Stimulated activated CD4-positive, alpha-beta T cell treated with anti-CD3 and anti-CD28 coated beads, TNF-alpha, amount 100 ng/mL, for 24 hours (primary cell): Measurements from ENCODE around the gene TRUB2.

Experiments
- DNase-seq, 3 experiments: peaks; one replicate each; pipeline ENCODE4 v3.0.0-alpha.2; 2020; ENCODE audit warnings: low read depth in 3 of 3

TRUB2 gene, protein sequence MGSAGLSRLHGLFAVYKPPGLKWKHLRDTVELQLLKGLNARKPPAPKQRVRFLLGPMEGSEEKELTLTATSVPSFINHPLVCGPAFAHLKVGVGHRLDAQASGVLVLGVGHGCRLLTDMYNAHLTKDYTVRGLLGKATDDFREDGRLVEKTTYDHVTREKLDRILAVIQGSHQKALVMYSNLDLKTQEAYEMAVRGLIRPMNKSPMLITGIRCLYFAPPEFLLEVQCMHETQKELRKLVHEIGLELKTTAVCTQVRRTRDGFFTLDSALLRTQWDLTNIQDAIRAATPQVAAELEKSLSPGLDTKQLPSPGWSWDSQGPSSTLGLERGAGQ

DNA sequence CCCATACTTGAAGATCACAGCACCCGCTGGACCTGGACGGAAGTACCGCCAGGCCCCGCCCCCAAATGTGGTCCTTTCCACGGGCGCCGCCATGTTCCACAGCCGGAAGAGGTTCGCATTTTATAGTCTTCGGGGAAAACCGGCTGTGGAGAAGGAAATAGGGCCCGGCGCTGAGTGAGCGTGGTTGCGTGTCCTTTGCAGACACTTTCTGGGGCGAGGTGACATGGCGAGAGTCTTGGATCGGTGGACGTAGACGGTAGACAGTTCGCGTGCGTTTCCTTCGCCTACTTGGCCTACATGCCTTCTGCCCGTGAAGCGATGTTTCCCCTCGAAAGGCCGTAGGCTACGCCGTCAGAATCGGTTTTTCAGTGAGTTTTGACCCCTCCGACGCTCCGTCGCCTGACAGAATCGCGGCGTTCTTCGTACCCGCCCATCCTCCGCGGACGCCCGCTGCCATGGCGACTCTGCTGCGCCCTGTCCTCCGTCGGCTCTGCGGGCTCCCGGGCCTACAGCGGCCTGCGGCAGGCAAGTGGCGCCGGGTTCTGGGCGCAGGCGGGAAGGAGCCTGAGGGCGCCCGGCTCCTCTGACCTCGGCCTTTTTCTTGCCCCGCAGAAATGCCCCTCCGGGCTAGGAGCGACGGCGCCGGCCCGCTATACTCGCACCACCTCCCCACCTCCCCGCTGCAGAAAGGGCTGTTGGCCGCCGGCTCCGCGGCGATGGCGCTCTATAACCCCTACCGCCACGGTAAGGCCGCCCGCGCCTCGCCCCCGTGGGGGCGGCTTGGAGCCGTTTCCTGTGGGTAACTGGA, at the start of gene TRUB2, which contains the start of gene COQ4:
TSS of gene TRUB2 (minus strand) at position 44 of the 808 bp plus-strand sequence. CDS start at position 5, 39 bp downstream.
TSS of gene COQ4 (plus strand) at position 436 of the 808 bp plus-strand sequence. CDS start at position 456, 20 bp downstream.
- DNase-seq, result peak; percentile 86 to 94 (median 87)

DNA sequence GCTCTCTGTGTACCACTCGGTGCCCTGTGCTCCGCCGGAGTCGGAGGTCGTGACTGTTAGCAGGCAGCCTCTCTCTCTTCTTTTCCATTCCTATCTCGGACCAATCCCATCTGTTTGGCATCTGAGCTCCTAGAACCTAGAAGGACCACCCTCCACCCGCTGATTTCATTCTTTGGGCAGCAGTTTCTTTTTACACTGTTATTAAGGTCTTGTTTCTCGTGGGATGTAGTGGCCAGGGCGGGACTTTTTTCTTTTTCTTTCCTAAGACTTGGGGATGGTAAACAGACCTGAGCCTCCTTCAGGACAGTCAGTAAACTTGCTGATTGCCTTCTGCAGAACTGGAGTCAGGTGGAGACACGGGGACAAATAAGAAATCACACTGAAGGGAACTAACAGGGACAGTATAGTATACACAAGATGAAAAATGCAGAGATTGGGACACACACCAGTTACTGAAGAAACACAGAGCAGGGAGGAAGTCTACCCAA, 49.4 kb upstream of the TRUB2 start:
- DNase-seq, result no peak

DNA sequence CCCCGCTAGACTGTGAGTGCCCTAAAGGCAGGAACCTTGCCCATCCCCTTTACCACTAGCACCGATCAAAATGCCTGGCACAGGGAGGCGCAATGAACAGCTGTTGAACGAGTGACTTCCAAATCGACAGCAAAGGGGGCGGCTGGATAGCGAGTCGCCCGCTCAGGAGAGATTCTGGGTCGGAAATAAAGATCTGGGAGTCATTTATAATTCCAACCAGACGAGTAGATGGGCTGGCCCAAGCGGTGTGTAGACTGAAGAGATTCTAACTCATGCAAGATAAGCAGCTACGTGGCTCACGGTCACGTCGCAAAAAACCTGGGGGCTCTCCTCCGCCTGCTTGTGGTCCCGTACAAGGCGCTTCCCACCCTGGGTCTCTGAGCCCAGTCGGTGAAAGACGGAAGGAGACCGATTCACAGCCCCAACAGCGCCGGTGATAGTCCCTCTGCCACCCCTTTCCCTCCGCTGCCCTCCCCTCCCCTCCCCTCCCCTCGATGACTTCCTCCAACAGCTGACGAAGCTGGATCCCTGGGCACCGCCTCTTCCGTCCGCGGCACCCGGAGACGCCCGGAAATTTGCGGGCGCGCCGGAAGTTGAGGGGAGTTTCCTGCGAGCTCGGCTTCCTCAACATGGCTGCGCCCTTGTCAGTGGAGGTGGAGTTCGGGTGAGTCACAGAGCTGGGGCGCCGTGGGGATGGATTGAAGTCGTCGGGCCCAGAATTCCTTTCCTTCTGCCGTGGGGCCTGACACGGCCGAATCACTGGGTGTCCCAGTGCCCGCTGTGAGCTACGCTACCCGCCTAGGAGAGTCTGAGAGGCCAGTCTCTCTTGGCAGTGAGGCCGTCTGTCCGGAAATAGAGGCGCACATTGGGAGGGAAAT, 48.7 kb upstream of the TRUB2 start, which contains the start of gene URM1:
TSS of gene URM1 (plus strand) at position 623 of the 878 bp plus-strand sequence. CDS start at position 630, 7 bp downstream.
- DNase-seq, result peak; percentile 91 to 96 (median 95)

DNA sequence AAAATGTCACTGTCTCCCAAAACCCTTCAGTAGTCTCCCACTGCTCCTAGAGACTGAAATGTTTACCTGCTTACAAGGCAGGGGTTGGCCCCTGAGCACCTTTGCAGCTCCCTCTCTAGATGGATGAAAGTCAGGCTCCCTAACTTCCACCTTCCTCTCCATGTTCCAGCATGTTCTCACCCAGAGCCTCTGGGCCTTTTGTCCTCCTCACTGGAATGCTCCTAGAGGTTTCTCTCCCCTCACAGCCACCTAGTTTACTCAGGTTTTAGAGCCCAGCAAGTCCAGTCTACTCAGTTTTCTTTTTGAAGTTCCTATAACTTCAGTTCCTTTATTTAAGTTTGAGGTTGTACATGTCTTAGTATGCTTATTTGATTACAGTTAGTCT, 48.1 kb upstream of the TRUB2 start:
- DNase-seq, result no peak

DNA sequence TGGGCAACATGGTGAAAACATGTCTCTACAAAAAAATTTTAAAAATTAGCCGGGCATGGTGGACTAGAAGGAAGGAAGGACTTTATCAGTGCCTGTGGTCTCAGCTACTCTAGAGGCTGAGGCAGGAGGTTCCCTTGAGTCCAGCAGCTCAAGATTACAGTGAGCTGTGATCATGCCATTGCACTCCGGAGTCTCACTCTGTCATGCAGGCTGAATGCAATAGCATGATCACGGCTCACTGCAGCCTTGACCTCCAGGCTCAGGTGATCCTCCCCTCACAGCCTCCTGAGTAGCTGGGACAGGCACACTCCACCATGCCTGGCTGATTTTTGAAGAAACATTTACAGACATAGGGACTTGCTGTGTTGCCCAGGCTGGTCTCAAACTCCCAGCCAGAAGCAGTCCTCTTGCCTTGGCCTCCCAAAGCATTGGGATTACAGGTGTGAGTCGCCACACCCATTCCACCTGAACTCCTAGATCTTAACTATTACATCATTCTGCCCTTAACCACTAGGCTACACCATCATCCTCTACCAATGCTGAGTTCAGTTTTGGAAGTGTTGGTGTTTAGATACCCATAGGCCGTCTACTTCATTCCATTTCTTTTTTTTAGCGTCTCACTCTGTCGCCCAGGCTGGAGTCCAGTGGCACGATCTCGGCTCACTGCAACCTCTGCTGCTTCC, 46.9 kb upstream of the TRUB2 start:
- DNase-seq, result no peak

DNA sequence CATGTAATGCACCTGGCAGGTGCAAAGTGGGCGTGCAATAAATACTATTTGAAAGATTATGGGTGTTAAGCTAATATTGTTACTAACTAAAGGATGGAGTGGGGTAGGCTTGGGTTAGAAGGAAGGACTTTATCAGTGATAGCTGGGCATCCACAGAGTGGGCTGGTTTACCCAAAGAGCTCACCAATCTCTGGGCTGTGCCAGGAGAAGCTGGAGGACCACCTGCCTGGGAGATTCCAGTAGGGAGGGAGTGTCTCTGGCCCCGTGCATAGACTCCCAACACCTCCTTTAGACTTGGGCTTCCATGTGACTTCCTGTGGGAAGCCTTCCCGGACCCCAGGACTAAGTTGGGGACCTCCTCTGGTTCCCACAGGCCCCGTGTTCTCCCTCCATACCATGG, 43.3 kb upstream of the TRUB2 start:
- no peak for DNase-seq

DNA sequence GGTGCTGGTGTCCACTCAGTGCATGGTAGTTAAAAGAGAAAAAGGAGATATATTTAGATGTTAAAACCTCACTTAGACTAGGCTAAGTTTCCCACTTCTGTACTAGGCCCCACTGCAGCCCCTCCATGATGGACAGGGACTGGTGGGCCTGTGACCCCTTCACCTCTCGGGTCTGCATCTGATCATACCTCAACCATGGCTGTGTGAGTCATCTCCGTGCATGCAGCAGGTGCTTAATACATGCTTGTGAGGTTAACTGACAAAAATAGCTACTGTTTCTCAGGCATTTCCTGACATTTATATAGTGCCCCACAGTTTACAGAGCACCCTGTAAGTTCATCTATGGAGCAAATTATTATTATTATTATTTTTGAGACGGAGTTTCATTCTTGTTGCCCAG, 40.5 kb upstream of the TRUB2 start:
- no peak for DNase-seq

DNA sequence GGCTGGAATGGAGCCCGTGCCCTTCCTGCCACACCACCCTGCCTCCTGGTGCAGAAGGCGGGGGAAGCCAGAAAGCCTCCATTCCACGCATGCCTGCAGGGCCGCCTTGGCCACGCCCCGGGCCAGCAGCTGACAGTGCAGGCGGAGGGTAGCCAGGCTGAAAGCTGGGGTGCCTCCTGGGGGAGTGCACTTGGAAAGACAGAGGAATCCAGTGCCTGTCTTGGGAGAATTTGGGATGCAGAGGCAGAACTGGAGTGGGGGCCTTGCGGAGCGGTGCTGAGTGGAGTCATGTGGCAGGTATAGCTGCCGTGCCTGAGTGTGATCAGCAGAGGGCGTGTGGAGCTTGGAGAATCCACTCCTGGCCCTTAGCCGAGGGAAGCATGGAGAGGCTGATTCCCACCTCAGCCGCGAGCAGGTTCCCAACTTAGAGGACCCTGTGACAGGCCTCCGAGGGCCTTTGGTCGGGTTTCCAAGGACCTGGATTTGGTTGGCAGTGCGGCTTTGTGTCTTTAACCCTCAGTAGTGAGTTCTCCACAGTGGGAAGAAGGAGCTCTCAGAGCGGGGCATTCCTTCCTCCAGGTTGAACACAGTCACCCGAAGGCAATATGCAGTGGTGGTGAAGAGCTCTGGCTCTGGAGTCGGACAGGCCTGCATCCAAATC, 39.9 kb upstream of the TRUB2 start:
- DNase-seq, result peak; percentile 35 to 69 (median 41)

DNA sequence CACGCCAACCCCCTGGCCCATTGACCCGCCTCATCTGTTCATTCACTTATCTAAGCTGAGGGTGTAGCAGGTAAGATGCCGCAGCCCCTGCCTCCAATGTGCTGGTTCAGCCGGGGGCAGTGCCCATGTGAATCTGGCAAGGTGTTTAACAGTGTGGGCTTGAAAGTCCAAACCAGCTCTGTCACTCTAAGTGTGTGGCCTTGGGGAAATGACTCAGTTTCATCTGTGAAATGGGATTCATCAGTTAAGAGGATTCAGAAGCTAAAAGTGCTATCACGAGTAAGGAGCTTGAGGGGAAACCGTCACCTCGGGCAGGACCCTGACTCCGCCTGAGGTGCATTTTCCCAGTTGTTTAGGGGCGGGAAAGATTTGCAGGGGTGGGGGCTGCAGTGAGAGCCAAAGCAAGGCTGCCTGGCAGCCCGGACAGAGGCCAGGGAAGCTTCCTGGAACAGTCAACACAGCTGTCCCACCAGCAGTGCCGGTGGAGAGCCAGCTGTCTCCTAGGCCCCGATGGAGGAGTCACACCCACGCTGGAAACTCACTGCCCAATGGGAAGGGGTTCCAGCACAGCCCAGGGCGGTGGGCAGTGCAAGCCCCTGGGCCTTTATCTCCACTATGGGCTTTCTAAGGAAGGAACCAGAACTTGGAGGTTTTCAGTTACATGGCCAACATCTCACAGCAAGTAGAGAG, 39.2 kb upstream of the TRUB2 start:
- DNase-seq, result no peak

DNA sequence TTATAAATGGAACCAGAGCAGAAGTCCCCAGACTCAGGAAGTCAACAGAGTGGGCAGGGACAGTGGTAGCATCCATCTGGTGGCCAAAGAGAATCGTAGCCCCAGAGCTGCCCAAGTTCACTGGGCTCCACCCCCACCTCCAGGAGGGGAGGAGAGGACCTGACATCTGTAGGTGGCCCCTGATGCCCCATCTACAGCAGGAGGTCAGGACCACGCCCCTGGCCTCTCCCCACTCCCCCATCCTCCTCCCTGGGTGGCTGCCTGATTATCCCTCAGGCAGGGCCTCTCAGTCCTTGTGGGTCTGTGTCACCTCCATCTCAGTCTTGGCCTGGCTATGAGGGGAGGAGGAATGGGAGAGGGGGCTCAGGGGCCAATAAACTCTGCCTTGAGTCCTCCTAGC, 38.6 kb upstream of the TRUB2 start:
- DNase-seq, result no peak

DNA sequence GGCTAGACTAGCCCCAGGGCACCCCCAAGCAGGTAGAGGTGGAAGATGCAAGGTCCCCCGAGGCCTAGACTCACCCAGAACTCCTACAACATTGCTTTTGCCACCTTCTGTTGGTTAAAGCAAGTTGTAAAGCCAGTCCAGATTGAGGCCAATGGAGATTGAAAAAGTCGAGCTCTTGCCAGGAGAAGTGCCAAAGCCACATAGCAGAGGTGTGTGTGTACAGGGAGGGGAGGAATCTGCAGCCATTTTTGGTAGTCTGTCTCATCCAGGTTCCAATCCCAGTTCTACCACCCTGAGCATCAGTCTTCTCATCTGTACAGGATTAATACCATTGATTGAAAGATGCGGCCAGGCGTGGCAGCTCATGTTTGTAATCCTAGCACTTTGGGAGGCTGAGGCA, 36.6 kb upstream of the TRUB2 start:
- DNase-seq, result no peak

DNA sequence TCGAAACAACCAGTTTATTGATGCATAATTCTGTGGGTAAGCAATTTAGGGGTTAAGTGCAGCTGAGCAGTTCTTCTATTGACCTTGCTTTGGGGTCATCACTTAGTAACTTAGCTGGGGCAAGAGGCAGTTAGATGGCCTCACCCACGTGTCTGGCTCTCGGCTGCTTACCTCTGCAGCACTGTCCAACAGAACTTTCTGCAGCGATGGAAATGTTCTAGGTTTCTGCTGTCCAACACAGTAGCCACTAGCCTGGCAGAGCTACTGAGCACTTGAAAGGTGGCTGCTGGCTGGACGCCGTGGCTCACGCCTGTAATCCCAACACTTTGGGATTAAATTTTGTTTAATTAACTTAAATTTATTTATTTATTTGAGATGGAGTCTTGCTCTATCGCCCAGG, 35.8 kb upstream of the TRUB2 start:
- DNase-seq, result no peak

DNA sequence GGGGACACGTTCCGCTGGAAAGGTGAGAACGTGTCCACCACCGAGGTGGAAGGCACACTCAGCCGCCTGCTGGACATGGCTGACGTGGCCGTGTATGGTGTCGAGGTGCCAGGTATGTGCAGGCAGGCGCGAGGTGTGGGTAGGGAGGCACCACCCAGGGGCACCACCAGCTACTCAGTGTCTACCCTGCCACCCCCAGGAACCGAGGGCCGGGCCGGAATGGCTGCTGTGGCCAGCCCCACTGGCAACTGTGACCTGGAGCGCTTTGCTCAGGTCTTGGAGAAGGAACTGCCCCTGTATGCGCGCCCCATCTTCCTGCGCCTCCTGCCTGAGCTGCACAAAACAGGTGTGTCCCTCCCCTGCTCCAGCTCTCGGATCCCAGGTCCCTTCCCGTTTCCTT, 33.2 kb upstream of the TRUB2 start:
- no peak for DNase-seq

DNA sequence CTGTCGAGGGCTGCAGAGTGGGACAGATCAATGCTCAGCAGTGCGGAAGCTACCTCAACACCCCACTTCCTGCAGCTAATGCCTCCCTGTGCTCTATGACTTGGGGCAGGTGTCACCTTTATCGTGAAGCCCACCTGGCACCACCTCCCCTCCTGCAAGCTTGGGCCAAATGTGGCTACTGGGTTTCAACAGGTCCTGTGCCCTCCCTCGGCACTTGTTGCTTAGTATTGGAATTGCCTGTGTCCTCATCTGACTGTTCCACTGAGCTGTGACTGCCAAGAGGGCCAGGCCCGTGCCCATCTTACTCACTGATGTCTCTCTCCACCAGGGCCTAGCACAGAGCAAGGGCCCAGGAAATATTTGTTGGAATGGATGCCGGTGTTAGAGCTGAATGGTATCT, 27.5 kb upstream of the TRUB2 start:
- DNase-seq, result no peak

DNA sequence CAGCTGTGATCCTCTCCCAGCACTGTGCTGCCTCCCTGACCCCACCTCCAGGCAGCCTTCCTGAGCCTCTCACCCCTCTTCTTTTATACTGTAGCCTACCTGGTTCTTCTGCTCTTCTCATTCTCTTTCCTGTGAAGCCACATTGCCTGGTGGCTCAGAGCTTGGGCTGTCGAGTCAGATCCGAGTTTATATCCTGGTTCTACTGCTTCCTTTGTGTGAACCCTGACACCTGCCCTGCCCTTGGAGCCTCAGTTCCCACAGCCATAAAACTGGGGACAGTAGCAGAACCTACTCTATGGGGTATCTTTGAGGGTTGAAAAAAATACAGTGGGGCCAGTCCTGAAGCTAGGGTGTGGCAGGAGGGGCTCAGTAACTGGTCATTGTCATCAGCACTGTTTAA, 26.9 kb upstream of the TRUB2 start:
- no peak for DNase-seq

DNA sequence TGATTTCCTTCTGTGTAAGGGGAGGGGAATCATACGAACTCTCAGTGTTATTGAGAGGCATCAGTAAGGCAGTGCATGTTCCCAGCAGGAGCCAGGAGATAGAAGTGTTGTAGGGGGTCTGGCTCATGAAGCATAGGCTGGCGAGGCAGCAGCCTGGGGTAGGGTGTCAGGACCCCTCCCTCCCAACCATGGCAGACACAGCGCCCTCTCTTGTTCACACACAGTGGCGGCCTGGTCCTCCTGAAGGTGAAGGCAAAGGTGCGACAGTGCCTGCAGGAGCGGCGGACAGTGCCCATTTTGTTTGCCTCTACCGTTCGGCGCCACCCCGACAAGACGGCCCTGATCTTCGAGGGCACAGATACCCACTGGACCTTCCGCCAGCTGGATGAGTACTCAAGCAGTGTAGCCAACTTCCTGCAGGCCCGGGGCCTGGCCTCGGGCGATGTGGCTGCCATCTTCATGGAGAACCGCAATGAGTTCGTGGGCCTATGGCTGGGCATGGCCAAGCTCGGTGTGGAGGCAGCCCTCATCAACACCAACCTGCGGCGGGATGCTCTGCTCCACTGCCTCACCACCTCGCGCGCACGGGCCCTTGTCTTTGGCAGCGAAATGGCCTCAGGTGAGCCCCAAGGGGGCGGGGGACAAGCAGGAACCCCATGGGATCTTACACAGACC, 22.8 kb upstream of the TRUB2 start:
- DNase-seq, result no peak

DNA sequence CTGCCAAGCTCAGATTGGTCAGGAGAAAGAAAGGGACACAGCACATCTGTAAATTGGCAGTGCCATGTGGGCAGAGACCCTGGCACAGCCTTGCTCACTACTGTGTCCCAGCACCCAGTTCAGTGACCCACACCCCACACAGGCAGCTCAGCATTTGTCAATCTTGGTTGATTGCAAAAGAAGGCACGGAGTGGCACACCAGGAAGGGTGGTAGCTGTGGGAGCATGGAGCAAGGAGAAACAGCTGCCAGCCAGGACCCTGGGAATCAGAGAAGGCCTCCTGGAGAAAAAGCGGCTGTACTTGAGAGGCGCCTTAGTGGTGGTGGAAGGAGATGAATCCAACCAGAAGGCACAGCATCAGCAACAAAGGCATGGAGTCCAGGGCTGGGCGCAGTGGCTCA, 21.6 kb upstream of the TRUB2 start:
- DNase-seq, result no peak

DNA sequence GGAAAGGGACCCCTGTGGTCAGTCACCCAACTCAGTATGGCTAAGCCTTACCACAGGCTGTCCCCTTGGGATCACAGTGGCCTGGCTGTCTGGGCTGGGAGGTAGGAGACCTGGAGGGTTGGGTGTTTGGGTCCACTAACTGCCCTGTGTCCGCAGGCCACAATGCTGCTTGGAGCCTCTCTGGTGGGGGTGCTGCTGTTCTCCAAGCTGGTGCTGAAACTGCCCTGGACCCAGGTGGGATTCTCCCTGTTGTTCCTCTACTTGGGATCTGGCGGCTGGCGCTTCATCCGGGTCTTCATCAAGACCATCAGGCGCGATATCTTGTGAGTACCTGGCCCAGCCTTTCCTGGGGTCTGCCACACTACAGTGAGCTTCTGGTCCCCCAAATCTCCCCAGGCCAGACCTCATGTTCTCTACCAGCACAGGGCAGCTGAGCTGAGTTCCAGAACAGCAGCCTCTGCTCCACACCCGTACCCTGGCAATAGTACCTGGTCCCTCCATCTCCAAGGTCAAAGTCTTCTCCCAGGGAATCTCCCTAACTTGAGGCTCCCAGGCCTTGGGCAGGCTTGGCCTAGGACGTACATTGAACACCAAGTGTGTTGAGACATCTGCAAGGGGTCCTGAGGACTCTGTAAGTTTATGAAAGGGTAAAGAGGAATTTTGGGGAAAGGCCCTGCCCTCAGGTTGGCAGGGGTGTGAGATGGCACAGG, 20.9 kb upstream of the TRUB2 start:
- no peak for DNase-seq

DNA sequence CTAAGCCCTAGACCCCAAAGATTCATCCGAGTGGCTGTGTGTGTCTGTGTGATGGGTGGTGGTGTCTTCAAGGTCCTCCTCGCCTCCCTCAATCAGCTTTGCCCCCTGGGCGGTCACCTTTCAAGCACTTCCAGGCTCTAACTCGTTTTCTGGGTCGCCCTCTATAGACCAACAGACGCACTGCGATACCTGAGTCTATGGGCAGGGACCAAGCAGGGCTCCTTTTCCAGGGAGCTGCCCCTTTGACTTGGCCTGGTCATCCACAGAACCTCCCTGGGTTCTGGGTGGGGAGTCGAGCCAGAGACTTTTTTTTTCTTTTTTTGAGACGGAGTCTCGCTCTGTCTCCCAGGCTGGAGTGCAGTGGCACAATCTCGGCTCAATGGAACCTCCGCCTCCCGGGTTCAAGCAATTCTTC, 19.2 kb upstream of the TRUB2 start:
- DNase-seq, result peak; percentile 36 to 65 (median 53)
